ENCODE data around the gene CCDC85C. TPM values are rescaled to one million over a fixed set of nuclear protein-coding genes. Genes with fewer than 3 reads are reported as not detected.

CCDC85C gene
- 6.3 and 7.3 TPM in 2 replicates for total RNA-seq (2014; rRNA removed; shearing (Covaris generic))

DNA sequence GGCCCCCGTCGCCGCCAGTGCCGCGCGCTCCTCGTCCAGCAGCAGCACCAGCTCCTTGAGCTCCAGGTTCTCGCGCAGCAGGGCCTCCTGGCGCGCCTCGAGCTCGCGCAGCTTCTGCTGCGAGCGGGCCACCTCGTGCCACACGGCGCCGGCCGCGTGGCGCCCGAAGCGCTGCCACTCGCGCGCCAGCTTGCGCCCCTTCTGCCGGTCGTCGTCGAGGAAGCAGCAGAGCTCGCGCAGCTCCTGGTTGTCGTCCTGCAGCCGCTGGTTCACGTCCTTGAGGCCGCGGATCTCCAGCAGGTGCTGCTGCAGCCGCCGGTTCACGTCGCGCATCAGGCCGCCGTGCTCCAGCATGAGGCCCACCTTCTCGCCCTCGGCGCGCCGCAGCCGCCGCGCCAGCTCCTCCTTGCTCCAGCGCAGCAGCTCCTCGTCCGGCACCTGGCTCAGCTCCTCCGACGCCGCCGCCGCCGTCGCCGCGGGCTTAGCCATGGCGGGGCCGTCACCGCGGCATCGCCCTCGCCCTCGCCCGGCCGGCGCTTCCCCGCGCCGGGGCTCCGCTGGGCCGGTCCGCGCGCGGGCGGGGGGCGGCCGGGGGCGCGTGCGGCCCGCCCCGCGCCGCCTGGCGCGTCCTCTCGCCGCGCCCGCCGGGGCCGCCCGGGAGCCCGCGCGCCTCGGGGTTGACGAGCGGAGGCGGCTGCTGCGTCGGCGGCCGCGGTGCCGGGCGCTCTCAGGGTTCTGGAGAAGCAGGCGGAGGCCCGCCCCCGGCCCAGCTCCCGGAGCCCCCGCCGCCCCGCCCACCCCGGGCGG lies at the start of gene CCDC85C:
Gene CCDC85C, minus strand, starts transcription at position 737 of the 807 bp plus-strand sequence. Its CDS starts 248 bp downstream, at position 489.

DNA sequence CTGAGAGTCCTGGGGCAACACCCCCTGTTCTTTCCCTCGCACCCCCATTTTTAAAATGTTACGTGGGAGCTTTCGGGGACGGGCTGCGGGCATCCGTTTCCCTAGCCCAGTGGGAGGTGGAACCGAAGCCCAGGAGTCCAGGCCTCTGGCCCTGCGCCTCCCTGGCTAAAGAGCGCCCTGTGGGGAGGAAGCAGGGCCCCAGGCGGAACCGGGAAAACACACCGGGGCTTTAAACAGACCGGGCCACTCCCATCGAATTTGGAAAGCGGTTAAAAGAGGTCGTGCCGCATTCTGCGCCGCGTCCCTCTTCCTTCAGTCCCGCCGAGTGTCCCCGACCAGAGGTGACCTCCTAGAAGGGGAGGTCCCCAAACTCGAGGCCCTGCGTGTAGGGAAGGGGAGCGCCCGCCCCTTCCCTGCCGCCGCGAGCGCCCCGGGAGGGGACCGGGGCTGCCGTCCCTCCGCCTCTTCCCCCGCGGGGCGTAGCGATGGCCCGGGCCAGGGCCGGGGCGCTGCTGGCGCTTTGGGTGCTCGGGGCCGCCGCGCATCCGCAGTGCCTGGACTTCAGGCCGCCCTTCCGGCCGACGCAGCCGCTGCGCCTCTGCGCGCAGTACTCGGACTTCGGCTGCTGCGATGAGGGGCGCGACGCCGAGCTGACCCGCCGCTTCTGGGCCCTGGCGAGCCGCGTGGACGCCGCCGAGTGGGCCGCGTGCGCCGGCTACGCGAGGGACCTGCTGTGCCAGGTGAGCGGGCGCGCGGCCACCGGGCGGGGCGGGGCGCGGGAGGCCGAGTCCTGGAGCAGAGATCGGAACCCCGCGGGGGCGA lies 40.9 kb upstream of the CCDC85C start, which contains the start of gene HHIPL1:
Gene HHIPL1, plus strand, starts transcription at position 407 of the 822 bp plus-strand sequence. Its CDS starts 79 bp downstream, at position 486.

DNA sequence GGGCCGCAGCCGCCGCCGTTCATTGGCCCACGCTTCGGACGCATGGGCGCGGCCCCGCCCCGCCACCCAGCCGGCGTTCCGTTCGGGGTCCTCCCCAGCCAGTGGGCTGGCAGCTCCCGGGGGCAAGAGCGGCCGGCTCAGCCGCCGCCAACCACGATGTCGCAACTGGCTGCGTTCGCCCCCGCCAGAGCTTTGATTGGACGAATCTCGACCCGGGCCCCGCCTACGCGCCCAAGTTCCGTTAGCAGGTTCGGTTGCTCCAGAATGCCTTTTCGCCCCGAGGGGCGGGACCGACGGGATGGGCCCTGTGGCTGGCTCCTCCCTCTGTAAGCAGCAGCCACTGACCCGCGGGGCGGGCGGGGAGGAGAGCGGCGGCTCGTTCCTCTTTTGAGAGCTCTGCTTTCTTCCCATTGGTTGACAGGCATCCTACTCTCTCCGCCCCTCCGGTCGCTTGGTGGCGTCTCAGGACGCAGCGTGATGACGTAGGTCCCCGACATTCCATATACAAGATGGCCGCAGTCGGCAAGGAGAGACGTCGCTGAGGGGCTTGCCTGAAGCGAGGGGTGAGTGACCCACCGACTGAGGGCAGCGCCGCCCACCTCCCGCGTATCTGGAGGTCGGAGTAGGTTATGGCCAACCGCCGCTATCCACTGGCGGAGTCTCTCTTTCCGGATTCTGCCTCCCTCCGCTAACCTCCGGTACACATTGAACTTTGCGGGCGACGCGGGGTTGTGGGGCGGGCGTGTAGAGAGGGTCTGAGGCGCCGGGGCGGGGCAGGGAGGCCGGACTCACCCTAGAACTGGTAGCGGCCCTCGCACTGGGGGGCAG lies 122.9 kb downstream of the CCDC85C start, which contains the start of gene CCNK:
Gene CCNK, plus strand, starts transcription at position 493 of the 828 bp plus-strand sequence. CDS start 11,269 bp downstream, outside the sequence.

DNA sequence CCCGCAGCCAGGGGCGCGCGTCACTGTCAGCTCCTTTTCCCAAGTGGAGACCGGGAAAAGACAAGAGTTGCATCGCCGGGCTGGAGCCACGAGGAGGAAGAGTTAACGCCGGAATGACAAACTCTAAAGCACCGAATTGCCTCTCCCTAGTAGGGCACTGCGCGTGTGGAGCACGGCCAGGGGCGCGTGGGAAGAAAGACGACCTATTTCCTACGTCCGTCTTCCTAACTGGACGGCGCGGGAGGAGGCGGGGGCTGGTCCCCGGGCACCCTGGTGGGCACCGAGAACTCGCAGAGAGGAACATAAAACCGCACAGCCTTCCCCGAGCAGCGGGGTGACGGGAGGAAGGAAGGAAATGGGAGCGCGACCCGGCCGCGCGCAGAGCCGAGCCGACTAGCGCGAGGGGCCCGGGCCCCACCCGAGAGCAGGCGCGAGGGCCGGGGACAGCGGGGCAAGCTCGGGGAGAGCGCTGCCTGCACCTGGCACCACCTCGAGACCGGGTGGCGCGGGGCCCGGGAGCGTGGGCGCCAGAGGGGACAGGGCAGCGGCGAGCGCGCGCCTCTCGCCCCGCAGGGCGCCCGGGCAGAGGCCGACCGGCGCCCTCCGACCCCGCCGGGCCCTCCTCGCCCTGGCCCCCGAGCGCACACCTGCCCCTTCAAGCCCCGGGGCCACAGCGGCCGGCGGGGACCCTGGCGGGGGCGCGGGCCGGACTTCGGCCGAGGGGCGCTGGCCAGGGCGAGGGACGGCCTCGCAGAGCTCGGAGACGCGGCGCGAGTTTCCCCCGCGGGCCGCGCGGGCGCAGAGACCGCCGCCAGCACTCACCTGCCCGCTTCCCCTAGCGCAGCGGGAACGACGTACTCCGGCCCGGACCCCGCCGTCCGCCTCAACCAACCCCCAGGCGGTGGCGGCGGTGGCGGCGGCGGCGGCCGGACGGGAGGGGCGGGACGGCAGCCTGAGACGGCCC lies 123.8 kb downstream of the CCDC85C start, which contains the start of gene SETD3:
Gene SETD3, minus strand, starts transcription at position 954 of the 964 bp plus-strand sequence. CDS start 15,054 bp downstream, outside the sequence.

Small RNA genes within 50 kb of the gene (small RNA-seq; reads per million reads assigned to genes)
- not detected for gene RF00019

Other genes starting within 250 kb of the CCDC85C start
- 27.8 and 27.9 TPM in 2 replicates for gene SETD3, start 123.3 kb downstream of the CCDC85C start, total RNA-seq (2014; rRNA removed; shearing (Covaris generic))
- 9.0 and 20.2 TPM in 2 replicates for gene CCNK, start 122.8 kb downstream of the CCDC85C start, total RNA-seq (2014; rRNA removed; shearing (Covaris generic))
- gene HHIPL1, start 40.9 kb upstream of the CCDC85C start, total RNA-seq (2014; rRNA removed; shearing (Covaris generic)), result not detected in 2 replicates
- gene CYP46A1, start 80.1 kb upstream of the CCDC85C start, total RNA-seq (2014; rRNA removed; shearing (Covaris generic)), result 0.03 TPM in 1 of 2 replicates, not detected in the other
- gene EML1, start 189.2 kb upstream of the CCDC85C start, total RNA-seq (2014; rRNA removed; shearing (Covaris generic)), result 3.5 and 6.8 TPM in 2 replicates